ENCODE data around the gene MAPK8.

The MAPK8 gene

DNA sequence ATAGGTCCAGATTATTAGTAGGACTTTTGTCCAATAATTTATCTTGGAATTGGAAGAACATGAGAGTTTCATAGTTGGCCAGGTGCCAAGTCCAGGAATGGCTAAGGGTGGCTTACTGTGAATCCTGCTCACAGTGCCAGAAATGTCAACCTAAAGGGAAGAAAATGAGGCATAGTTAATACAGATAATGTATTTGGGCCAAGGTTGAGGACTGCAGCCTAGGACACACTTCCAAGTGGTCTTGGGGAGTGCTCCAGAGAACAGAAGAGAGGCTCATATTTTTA, 78.2 kb downstream of the MAPK8 start:
- DNase-seq (ENCODE audit: low read depth): no peak

DNA sequence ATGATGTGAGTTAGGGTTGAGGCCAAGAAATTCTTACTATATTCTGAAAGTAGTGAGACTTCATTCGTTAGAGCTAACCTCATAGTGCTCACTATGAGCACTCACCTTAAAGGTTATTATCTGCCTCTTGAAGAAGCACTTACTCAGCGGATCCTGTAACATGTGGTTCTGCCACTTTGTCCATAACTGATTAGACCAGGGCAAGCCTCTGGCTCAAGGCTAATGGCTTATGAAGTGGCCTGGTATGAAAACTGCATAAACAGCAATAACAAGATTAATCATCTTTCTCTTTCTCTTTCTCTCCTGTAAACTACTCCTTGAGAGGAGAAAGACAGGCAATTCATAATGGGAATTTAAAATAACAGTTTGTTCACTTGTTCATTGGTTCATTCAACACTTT, 82.8 kb downstream of the MAPK8 start:
- no peak for DNase-seq (ENCODE audit: low read depth)

DNA sequence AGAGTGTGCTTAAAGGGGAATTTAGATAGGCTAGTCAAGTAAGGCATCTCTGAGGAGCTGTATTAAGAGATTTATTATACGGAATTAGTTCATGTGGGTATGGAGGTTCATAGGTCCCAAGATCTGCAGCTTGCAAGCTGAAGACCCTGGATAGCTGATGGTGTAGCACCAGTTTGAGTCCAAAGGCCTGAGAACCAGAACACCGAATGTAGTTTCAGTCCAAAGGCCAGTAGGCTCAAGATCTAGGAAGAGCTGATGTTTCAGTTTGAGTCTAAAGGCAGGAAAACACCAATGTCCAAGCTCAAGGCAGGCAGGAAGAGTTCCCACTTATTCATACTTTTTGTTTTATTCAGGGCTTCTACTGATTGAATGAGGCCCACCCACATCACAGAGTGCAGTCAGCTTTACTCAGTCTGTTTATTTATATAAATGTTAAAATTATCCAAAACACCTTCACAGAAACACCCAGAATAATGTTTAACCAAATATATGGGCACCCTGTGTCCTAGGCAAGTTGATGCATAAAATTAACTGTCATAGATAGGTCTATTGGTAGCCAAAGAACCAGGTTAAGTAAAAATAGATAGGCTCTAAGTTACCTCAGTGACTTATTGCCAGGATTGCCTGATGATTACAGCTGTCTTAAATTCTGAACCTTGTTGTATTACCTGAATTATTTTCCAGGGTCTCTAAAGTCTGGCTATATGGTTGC, 83.5 kb downstream of the MAPK8 start:
- DNase-seq (ENCODE audit: low read depth): no peak

DNA sequence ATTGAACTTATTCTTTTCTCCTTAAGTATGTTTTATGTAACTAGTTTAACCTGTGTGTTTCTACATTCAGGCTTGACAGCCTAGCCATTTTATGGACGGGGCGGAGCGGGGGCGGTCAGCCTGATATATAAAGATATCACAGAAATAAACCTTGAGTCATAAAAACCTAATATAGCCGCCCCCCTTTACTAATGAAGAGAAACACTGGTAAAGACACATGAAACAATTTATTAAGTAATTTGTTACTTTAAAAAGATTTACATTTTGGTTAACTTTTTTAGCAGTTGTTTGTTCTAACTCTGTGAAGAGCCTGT, 84.0 kb downstream of the MAPK8 start:
- no peak for DNase-seq (ENCODE audit: low read depth)

DNA sequence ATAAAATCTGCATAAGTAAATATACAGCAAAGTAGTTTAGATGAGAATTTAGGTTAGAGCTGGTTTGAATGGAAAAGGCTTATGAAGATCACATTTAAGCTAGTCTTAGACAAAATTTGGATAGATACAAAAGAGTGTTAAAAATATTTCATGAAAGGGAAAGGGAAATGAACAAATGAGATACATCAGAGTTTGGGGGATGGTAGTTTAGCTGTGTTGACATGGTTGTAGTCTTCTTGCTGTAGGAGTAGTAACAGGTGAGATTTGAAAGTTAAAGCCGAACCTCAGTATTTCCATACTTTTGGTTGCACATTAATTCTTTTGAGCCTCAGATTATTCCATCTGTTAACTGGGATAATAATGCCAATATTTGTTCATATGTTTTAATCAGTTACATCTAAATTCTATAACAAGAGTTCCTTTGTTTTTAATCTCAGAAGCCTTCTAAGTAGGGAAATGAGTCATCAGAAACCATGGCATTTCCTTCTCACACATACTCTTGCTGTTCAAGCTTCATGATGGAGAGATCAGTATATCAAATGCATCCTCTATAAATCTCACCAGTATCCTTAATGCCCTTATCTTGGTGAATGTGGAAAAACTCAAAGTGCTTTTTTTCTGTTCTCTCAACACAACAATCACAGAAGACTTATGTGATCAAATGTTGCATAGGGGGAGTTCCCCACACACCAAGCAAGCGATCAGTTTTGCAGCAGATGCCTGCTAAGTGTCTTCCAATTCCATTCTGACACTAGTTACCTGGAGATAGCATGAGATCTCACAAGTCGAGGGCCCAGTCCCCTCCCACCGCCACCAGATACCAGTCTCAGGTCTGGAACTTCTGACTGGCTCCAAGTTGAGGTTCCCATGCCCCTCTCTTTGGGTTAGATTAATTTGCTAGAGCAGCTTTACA, 84.7 kb downstream of the MAPK8 start:
- DNase-seq (ENCODE audit: low read depth): no peak

DNA sequence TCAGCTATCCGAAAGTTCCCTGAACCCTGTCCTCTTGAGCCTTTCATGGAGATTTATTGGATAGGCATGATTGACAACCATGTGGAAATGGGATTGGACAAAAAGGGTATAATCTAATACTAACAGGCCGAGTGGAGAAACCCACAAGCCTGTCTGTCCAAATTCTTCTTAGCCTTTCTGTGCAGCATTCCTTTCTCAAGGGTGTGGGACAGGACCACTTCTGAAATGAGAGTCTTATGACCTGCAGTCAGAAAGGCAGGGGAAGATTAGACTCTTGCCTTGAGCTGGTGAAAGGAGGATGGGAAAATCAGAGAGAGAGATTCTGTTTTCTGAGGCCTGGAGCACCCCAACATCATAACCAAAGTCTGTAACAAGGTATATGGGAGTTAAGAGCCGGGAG, 85.5 kb downstream of the MAPK8 start:
- DNase-seq (ENCODE audit: low read depth): no peak

DNA sequence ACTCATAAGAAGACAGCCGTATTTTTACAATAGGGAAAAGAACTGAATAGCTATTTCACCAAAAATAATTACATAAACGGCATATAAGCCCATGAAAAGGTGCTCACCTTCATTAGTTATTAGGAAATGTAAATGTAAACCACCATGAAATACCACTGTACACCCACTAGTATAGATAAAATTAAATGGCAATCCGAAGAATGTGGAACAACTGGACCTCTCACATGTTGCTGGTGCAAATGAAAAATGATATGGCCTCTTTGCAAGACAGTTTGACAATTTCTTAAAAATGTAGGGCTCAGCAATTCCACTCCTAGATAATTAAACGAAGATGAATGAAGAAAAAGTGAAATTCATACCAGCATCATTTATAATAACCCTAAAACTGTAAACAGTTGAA, 91.8 kb downstream of the MAPK8 start:
- DNase-seq (ENCODE audit: low read depth): no peak

DNA sequence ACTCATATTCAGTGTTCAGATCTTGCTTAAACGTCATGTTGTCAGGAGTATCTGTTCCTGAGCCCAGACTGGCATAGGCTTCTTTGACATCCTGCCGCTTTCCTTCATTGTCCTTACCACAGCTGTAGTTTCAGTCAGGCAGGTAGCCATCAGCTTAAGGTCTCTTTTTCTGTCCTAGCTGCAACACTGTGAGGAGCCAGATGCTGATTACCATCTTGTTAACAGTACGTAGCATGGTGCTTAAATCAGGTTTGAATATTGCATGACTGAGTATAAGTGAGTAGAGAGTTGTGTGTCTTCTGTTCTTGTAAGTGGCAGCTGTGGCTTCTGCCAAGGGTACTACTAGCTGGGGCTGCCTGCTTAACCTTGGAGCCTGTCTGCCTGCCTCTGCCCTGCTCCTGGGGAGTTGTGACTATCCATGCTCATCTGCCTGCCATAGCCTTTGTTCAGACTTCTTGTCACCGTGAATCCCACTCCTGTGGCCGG, 92.6 kb downstream of the MAPK8 start:
- no peak for DNase-seq (ENCODE audit: low read depth)

DNA sequence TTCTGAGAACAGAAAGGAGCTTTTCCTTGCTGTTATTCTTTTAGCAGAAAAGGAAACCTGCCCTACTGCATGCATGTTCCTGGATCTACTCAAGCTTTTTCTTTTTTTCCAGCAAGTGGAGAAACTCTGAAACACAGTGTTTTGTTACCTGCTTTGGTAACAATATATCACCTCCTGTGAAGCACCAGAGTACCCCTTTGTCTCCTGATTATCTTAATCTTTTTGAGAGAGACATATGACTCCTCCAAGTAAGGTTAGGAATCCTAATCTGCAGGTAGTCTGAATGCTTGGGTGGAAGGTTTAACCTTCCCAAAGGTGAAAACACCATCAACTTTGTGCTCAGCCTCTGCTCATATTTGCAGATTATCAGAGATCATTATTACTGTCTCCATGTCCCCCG, 93.1 kb downstream of the MAPK8 start:
- no peak for DNase-seq (ENCODE audit: low read depth)

DNA sequence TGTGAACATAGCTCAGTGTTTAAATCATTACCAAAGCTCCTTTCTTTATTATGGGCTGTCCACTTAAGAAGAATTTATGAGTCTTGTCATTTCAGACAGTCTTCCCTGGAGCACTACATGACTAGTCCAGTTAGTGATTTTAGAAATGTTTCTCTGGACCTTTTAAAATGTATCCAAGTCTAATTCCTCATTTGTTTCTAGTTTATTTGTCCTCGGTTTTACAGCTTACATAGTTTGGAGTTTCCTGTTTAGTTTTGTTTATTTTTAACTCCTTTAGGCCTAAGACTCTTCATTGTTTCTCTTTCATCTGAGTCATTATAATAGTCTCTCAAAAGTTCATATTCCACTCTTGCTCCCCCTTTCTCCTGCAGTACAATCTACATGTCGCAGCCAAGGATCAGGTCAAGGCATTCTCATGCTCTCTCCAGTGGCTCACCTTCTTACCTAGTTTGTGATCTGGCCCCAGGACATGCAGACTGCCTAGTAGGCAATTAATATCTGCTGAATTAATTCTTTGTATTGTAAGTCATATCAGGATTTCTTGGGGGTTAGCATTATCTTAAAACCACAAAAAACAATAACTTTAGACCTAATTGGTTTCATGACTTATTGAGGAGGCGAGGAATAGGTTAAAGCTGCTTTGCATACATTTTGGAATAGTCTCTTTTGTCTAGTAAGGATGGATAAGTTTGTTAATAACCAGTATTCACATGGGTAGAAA, 93.8 kb downstream of the MAPK8 start:
- DNase-seq (ENCODE audit: low read depth): no peak

DNA sequence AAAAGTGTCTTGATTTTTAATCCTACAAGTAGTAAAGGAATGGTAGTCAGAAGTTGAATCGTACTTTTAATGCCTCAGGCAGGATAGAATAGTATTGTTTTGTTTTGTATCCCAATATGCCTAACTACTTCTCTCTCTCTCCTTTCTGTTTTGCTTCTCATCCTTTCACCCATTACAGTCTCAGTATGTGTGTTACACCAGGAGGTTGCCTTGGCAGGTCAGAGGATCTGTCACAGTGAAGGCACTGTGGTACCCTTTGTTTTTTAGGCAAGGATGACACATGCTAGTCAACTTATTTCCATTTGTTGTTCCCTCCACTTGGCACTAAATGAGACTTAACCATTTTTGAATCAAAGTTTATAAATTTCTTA, 94.4 kb downstream of the MAPK8 start:
- DNase-seq (ENCODE audit: low read depth): no peak

DNA sequence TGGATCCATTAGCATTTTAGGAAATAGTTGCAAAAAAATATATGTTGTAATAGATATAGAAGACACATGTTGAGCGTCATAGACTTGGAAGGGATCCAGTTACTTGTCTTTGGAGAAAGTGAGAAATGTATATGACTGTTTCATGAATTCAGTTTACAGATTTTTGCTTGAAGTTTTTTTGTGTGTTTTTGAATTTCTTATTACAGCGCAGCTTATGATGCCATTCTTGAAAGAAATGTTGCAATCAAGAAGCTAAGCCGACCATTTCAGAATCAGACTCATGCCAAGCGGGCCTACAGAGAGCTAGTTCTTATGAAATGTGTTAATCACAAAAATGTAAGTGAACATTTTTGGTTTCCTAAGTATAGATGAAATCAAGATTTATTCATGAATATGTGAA, 98.2 kb downstream of the MAPK8 start:
- DNase-seq (ENCODE audit: low read depth): no peak

DNA sequence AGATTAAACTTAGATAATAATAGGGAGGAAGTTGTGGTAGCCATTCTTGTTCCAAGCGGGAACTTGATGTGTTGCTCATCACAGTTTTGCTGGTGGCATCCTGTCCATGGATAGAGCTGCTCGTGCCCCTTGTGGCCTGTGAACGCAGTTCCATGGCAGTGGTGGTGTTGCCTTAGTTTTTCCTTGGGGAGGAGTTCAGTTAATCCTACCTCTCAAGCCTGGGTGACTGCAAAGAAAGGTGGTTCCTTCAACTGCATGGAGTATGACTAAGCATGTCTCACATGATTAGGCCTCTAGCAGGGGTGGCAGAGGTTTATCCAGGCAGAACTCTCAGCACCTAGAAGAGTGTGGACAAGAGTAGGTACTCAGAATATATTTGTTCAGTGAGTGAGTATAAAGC, 99.7 kb downstream of the MAPK8 start:
- no peak for DNase-seq (ENCODE audit: low read depth)

DNA sequence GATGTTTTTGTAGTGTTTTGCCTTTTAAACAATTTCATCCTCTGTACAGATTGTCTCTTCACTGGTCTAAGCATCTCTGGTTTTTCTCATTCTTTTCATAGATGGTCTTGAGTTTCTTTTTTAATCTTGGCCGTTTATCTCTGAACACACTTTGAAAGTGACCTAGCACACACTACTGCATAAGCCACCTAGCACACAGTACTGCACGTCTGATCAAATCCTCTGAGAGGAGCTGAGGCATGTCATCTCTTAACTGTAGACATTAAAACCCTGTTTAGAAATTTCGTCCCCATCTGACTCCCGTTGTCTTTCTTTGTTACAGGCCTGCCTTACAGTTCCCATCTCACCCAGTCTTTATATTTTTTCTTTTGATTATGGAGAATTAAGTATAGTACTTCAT, 100.2 kb downstream of the MAPK8 start:
- no peak for DNase-seq (ENCODE audit: low read depth)

DNA sequence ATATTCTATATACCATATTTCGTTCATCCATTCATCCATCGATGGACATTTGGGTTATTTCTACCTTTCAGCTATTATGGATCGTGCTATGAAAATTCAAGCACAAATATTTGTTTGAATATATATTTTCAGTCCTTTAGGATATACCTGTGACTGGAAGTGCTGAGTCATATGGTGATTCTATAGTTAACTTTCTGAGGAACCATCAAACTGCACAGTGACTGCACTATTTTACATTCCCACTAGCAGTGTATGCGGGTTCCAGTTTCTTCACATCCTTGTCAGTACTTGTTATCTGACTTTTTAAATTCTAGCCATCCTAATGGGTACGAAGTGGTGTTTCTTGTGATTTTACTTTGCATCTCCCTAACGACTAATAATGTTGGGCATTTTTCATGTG, 104.0 kb downstream of the MAPK8 start:
- DNase-seq (ENCODE audit: low read depth): no peak

DNA sequence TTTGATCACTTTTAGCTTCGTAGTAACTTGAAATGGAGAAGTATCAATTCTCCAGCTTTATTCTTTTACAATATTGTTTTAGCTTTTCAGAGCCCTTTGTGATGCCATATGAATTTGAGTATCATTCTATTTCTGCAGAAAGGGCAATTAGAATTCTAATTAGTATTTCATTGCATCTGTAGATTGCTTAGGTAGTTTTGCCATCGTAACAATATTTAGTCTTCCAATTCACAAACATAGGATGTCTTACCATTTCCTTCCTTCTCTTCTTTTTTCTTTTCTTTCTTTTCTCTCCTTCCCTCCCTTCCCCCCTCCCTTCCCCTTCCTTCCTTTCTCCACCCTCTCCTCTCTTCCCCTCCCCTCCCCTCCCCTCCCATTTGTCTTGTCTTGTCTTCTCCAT, 105.0 kb downstream of the MAPK8 start:
- DNase-seq (ENCODE audit: low read depth): no peak

DNA sequence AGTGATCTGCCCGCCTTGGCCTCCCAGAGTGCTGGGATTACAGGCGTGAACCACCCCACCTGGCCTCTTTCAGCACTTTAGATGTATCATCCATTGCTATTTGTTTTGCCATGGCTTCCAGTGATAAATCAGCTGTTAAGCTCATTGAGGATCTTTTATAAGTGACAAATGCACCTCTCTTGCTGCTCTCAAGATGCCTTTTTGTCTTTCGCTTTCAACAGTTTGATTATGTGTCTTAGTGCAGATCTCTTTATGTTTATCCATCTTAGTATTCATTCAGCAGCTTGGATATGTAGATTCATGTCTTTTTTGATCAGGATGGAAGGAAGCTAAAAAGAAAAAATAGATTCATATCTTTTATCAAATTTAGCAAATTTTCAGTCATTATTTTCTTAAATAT, 105.6 kb downstream of the MAPK8 start:
- DNase-seq (ENCODE audit: low read depth): no peak

DNA sequence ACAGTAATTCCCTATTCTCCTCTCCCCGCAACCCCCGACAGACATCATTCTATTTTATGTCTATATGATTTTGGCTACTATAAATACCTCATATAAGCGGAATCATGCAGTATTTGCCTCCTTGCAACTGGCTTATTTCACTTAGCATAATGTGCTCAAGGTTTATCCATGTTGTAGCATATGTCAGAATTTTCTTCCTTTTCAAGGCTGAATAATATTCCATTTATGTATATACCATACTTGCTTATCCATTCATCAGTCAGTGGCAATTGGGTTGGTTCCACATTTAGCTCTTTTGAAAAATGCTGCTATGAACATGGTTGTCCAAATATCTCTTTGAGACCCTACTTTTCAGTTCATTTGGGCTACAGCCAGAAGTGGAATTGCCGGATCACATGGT, 106.5 kb downstream of the MAPK8 start:
- DNase-seq (ENCODE audit: low read depth): no peak

DNA sequence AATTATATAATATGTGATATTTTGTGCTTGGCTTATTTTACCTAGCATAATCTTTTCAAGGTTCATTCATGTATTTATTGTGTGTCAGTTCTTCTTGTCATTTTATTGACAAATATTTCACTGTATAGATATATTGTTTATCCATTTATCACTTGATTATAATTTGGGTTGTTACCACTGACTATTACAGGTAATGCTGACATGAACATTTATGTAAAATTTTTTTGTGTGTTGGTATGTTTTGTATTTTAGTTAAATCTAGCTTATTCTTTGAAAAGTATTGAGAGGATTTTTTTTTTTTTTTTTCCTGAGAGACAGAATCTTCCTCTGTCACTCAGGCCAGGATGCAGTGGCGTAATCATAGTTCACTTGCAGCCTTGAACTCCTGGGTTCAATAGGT, 107.7 kb downstream of the MAPK8 start:
- no peak for DNase-seq (ENCODE audit: low read depth)

DNA sequence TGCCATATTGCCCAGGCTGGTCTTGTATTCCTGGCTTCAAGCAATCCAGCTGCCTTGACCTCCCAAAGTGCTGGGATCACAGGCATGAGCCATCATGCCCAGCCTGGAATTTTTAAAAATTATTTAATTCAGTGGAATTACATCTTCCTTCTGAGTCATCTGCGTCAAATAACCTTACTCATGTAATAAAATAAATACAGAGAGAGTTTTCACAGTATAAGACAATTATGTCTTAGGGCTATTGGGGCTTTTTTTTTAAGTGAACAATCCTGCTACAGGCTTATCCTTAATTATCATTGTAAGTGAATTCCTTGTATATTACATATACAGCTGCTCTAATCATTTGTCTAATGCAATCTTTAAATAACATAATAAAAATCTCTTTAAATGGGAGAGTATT, 108.3 kb downstream of the MAPK8 start:
- no peak for DNase-seq (ENCODE audit: low read depth)

DNA sequence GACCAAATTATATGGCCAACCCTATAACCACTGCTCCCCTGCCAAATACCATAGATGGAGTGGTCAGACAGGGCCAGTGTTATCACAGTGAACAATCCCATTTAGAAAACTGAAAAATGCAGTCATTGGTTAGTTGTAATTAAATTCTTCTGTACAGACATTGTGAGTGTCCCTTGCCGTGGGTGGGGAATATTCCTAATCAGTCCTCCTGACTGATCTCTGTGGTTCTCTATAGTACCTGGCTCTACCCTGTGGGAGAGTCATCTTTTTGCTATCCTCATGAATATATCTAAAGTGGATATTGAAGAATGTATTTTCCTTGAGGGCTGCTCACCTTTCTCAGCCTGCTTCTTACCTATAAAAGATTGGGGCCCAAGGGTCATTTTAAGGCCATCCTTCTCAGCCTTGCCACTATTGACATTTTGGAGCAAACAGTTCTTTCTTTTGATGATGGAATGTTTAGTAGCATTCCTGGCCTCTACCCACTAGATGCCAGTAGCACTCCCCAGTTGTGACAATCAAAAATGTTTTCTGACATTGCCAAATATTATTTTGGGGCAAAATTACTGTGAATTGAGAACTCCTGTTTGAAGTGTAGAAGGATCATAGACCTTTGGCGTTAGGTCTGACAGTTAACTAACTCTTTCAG, 110.2 kb downstream of the MAPK8 start:
- no peak for DNase-seq (ENCODE audit: low read depth)

DNA sequence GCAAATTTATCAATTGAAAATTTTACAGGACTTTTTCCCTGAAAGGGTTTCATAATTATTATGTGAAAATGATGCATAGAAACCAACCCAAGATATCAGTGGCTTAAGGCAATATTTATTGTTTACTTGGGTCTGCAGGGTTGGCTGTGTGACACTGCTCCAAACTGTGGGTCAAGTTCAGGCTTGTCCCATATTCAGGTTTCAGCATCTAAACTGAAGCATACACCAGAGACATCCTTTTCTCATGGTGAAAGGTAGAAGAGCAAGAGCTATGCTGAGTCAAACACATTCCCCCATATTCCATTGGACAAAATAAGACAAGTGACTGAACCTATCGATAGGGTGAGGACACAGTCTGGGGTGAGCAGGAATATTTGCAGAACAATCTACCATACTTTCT, 110.9 kb downstream of the MAPK8 start:
- DNase-seq (ENCODE audit: low read depth): no peak
